GM23338 (cell line): ENCODE results near the gene CCT6A. TPM values are rescaled to one million over a fixed set of nuclear protein-coding genes. Genes with fewer than 3 reads are reported as not detected.
"Not testable (repeated sequence)": the region's sequence is repeated elsewhere in the genome, so short reads cannot be mapped to it uniquely, and the experiment has no call there.

Source experiments
- ATAC-seq: fragments of 200-7000 bp; cut with Tn5 transposase; 3 replicates; pipeline ENCODE4 v1.9.1; 2020
- DNase-seq: peaks from one replicate; pipeline ENCODE4 v3.0.0-alpha.2; 2015; ENCODE audit warnings: low spot score
- H2AFZ ChIP-seq: fragments of 200-600 bp; sonication (generic); 2 replicates; pipeline ENCODE4 v1.8.0; 2016; ENCODE audit warnings: antibody characterized with exemption, mild to moderate bottlenecking, moderate library complexity
- H3F3A ChIP-seq: fragments of 200-600 bp; sonication (generic); replicated peaks from 2 replicates; pipeline ENCODE4 v1.8.0; 2017; ENCODE audit warnings: antibody characterized with exemption, mixed run types, low read depth
- H3K27ac ChIP-seq: fragments of 200-600 bp; sonication (generic); 2 replicates; pipeline ENCODE4 v1.6.1; 2016; ENCODE audit warnings: low read depth
- H3K27me3 ChIP-seq: fragments of 200-600 bp; sonication (generic); 2 replicates; pipeline ENCODE4 v1.8.0; 2016; ENCODE audit warnings: mild to moderate bottlenecking, mixed run types, moderate library complexity; ENCODE audit not compliant: insufficient read depth
- H3K36me3 ChIP-seq: fragments of 200-600 bp; sonication (generic); 2 replicates; pipeline ENCODE4 v1.8.0; 2016; ENCODE audit warnings: mild to moderate bottlenecking; ENCODE audit not compliant: insufficient read depth
- H3K4me1 ChIP-seq: fragments of 200-600 bp; sonication (generic); 2 replicates; pipeline ENCODE4 v1.8.0; 2016; ENCODE audit warnings: mild to moderate bottlenecking, moderate library complexity; ENCODE audit not compliant: insufficient read depth
- H3K4me2 ChIP-seq: fragments of 200-600 bp; sonication (generic); 2 replicates; pipeline ENCODE4 v1.7.1; 2017; ENCODE audit warnings: mixed run types
- H3K4me3 ChIP-seq: fragments of 200-600 bp; sonication (generic); 2 replicates; pipeline ENCODE4 v1.6.1; 2016; ENCODE audit warnings: mixed run types
- H3K79me2 ChIP-seq: fragments of 200-600 bp; sonication (generic); replicated peaks from 2 replicates; pipeline ENCODE4 v1.8.0; 2017; ENCODE audit warnings: mild to moderate bottlenecking; ENCODE audit not compliant: insufficient read depth
- H3K9me2 ChIP-seq: fragments of 200-600 bp; sonication (generic); 2 replicates; pipeline ENCODE4 v1.8.0; 2017; ENCODE audit not compliant: insufficient read depth
- H4K20me1 ChIP-seq: fragments of 200-600 bp; sonication (generic); replicated peaks from 2 replicates; pipeline ENCODE4 v1.8.0; 2017; ENCODE audit warnings: mild to moderate bottlenecking; ENCODE audit not compliant: insufficient read depth
- H3K27ac Mint-ChIP-seq: 2 replicates; pipeline ENCODE4 v1.8.0; 2020; ENCODE audit warnings: inconsistent platforms, mild to moderate bottlenecking, moderate library complexity, mixed read lengths
- H3K27me3 Mint-ChIP-seq: 3 replicates; pipeline ENCODE4 v1.8.0; 2022; ENCODE audit warnings: low read depth, mild to moderate bottlenecking, moderate library complexity, mixed read lengths, inconsistent platforms; ENCODE audit not compliant: insufficient read depth, poor library complexity
- H3K36me3 Mint-ChIP-seq: 3 replicates; pipeline ENCODE4 v1.8.0; 2021; ENCODE audit warnings: low read depth, mild to moderate bottlenecking, inconsistent platforms, moderate library complexity, mixed read lengths
- H3K4me1 Mint-ChIP-seq: 3 replicates; pipeline ENCODE4 v1.8.0; 2020; ENCODE audit warnings: mild to moderate bottlenecking, inconsistent platforms, mixed read lengths
- H3K4me3 Mint-ChIP-seq: 3 replicates; pipeline ENCODE4 v1.8.0; 2021; ENCODE audit warnings: moderate library complexity, mild to moderate bottlenecking, inconsistent platforms, mixed read lengths
- H3K9me3 Mint-ChIP-seq: 3 replicates; pipeline ENCODE4 v1.8.0; 2020; ENCODE audit warnings: moderate library complexity, mild to moderate bottlenecking, inconsistent platforms, mixed read lengths
- EZH2 ChIP-seq: fragments of 200-600 bp; sonication (generic); IDR thresholded peaks from one replicate; pipeline ENCODE4 v1.8.0; 2017; ENCODE audit warnings: antibody characterized with exemption, mild to moderate bottlenecking, low read depth; ENCODE audit not compliant: unreplicated experiment
- POLR2AphosphoS5 ChIP-seq: IDR thresholded peaks from 2 replicates; pipeline ENCODE4 v1.6.1; 2016; ENCODE audit warnings: antibody characterized with exemption, low read depth
- REST ChIP-seq: IDR thresholded peaks from one replicate; pipeline ENCODE4 v1.6.1; 2018; ENCODE audit warnings: antibody characterized with exemption; ENCODE audit not compliant: unreplicated experiment
- ZNF331 ChIP-seq: fragments of 250-450 bp; sonication (Bioruptor Pico); IDR thresholded peaks from 2 replicates; pipeline ENCODE4 v1.5.0; 2020; ENCODE audit warnings: low read depth, mild to moderate bottlenecking, moderate library complexity
- polyA plus RNA-seq: library from polyadenylated mRNA; unstranded; fragments of >200 nt; fragmentation: Nextera tagmentation; extraction: Ambion mirVana; gene quantifications from 2 replicates; pipeline ENCODE4 v1.2.1, GENCODE V29; 2016
- total RNA-seq: library from RNA; depleted of rRNA; stranded (reverse); fragments of >200 nt; shearing (Covaris generic); gene quantifications from 2 replicates; pipeline ENCODE4 v1.2.3, GENCODE V29; 2014

Gene CCT6A
- total and polyA plus RNA-seq, 2 experiments from 2014 or later = 266 to 505 TPM

DNA sequence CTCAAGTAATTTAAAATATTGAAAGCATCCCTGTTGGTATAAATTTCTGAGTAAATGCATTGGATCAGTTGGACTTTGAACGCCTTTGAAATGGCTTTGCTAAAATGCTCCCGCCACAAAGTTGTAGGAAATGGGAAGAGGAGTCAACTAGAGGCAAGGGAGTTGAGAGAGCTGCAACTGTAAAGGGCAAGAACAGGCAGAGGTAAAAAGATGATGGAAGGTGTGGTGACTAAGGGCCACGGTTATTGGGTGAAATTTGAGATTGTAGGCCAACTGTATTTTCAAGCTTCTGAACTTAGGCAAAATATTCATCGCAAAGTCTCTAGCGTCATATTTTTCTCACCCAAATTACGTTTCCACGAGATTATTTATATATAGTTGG, 11.9 kb downstream of the CCT6A start:
- Histone ChIP-seq H3K4me3 (peak overlapping the region; percentile 88; the same call in 1 of the 2 replicates), H3K79me2 (peaks cover 12% of the 10 kb centered on the region; the same call in 1 of the 2 replicates), H2AFZ (no peak overlapping the region), H3K4me2 (peak overlapping the region; percentile 87), H3K27ac (peak overlapping the region; percentile 96), H3F3A (peaks cover 42% of the 10 kb centered on the region), H3K36me3 (peaks cover 46% of the 10 kb centered on the region), H3K9me2 (no peaks in the 10 kb centered on the region), H3K4me1 (no peaks in the 10 kb centered on the region), H4K20me1 (peaks cover 16% of the 10 kb centered on the region; the same call in 1 of the 2 replicates), H3K27me3 (no peaks in the 10 kb centered on the region)
- H3K36me3 Mint-ChIP-seq = peaks cover 64% of the 10 kb centered on the region
- peaks cover 7% of the 10 kb centered on the region; the same call in 2 of the 3 replicates for H3K4me1 Mint-ChIP-seq
- H3K4me3 Mint-ChIP-seq = peak overlapping the region; percentile 90
- no peaks in the 10 kb centered on the region for H3K9me3 Mint-ChIP-seq
- TF ChIP-seq ZNF331 = no peak
- H3K27ac Mint-ChIP-seq = peak overlapping the region; percentile 96
- peak; percentile 6; the same call in 2 of the 3 replicates for ATAC-seq
- DNase-seq = peak; percentile 11
- peaks cover 11% of the 10 kb centered on the region for H3K27me3 Mint-ChIP-seq

DNA sequence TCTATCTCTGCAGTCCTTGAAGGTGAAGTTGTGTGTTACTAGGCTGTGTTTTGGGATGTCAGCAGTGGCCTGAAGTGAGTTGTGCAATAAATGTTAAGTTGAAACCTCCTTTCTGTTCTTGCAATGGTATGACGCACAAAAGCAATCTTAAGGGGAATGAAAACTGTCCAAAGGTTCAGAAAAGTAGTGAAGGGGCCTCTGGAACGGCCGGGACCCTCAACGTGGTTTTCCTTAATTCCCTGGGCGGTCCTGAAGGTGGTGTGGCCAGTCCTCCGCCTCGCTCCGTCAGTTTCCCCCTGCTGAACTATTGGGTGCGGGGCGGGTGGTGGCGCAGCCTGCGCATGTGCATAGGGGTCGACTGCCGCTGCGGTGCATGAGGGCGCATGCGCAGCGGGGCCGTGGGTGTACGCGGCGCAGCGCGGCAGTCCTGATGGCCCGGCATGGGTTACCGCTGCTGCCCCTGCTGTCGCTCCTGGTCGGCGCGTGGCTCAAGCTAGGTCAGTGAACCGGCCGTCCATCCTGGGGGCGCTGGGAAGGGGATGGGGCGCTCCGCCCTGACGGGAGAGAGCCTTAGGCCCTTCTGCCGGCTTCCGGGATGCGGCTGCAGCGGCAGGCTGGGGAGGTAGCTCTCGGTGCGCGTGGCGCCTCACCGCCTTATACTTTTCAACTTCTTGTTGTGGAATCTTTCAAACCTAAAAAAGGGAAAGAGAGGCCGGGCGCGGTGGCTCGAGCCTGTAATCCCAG, 12.5 kb downstream of the CCT6A start, which contains the start of gene SUMF2:
TSS of gene SUMF2 (plus strand) at position 405 of the 744 bp plus-strand sequence. CDS start at position 431, 26 bp downstream.
- H3K36me3 ChIP-seq = peaks cover 41% of the 10 kb centered on the region
- peaks cover 8% of the 10 kb centered on the region; the same call in 1 of the 2 replicates for H3K79me2 ChIP-seq
- Mint-ChIP-seq H3K4me3 (peak within 1 kb of the TSS; percentile 90), H3K27ac (peak within 1 kb of the TSS; percentile 96), H3K27me3 (peaks cover 11% of the 10 kb centered on the region), H3K4me1 (peaks cover 7% of the 10 kb centered on the region; the same call in 2 of the 3 replicates), H3K36me3 (peaks cover 64% of the 10 kb centered on the region), H3K9me3 (no peaks in the 10 kb centered on the region)
- H3K4me2 ChIP-seq = peak within 1 kb of the TSS; percentile 87
- peak within 1 kb of the TSS; percentile 90 for H2AFZ ChIP-seq
- H3K4me1 ChIP-seq = no peaks in the 10 kb centered on the region
- H3K27ac ChIP-seq = peak within 1 kb of the TSS; percentile 96
- peaks cover 41% of the 10 kb centered on the region for H3F3A ChIP-seq
- H4K20me1 ChIP-seq = 0 out of 2 replicates have a peak, but pooled peaks cover 16% of the 10 kb centered on the region
- TF ChIP-seq EZH2 (no peak), POLR2AphosphoS5 (peak; percentile 94), REST (peak; percentile 22), ZNF331 (no peak)
- peak; percentile 94 for ATAC-seq
- H3K9me2 ChIP-seq = no peaks in the 10 kb centered on the region
- peak; percentile 93 for DNase-seq
- peak within 1 kb of the TSS; percentile 88 for H3K4me3 ChIP-seq
- H3K27me3 ChIP-seq = no peaks in the 10 kb centered on the region

GRCh38 chr7:56066376-56066775, 14.8 kb downstream of the CCT6A start:
- H3K36me3 ChIP-seq = peaks cover 32% of the 10 kb centered on the region
- not testable (repeated sequence) for H4K20me1 ChIP-seq, H3K4me3 Mint-ChIP-seq, H3K4me1 Mint-ChIP-seq, H3K9me2 ChIP-seq, H3K9me3 Mint-ChIP-seq, H3K79me2 ChIP-seq, H3K4me2 ChIP-seq, H3K27ac ChIP-seq, DNase-seq, H3K4me3 ChIP-seq, ATAC-seq, H2AFZ ChIP-seq, H3K27me3 ChIP-seq, H3K27ac Mint-ChIP-seq, H3K4me1 ChIP-seq
- peaks cover 22% of the 10 kb centered on the region for H3F3A ChIP-seq
- peaks cover 57% of the 10 kb centered on the region for H3K36me3 Mint-ChIP-seq
- H3K27me3 Mint-ChIP-seq = peaks cover 11% of the 10 kb centered on the region
